Testis (tissue), 5 donors: ENCODE data around the gene WASHC1. TPM values are rescaled to one million over a fixed set of nuclear protein-coding genes. Genes with fewer than 3 reads are reported as not detected.
"Not testable (repeated sequence)": the region's sequence is repeated elsewhere in the genome, so short reads cannot be mapped to it uniquely, and the experiment has no call there.

Source experiments
- DNase-seq: peaks from one replicate; pipeline ENCODE4 v3.0.0-alpha.2; 2019
- H3K27ac ChIP-seq, 2 donors: fragments of 200-600 bp; sonication (generic); one replicate each; pipeline ENCODE4 v1.5.1; 2019
- H3K27me3 ChIP-seq: fragments of 200-600 bp; sonication (generic); one replicate; pipeline ENCODE4 v1.5.1; 2019
- H3K36me3 ChIP-seq: fragments of 200-600 bp; sonication (generic); one replicate; pipeline ENCODE4 v1.5.1; 2017; ENCODE audit warnings: low read depth; ENCODE audit errors: missing control alignments
- H3K4me1 ChIP-seq: fragments of 200-600 bp; sonication (generic); one replicate; pipeline ENCODE4 v1.5.1; 2019
- H3K4me3 ChIP-seq, 2 donors: fragments of 200-600 bp; sonication (generic); one replicate each; pipeline ENCODE4 v1.5.1; 2017 to 2019
- H3K9me3 ChIP-seq: fragments of 200-600 bp; sonication (generic); one replicate; pipeline ENCODE4 v1.5.1; 2017
- WGBS, 2 donors: methylation state at CpG; one replicate each; pipeline ENCODE4 v1.1.5; 2018; 5-methylcytosine and 5-hydroxymethylcytosine counted together
- intact Hi-C: fragments of 100-400 bp; cut with DNase I; formaldehyde crosslinking; loops from one replicate; pipeline ENCODE4 v1.15.1; 2023; ENCODE audit warnings: low total_unique reads
- long read RNA-seq, 2 donors: transcript quantifications; one replicate each; lab custom pipeline, GENCODE V29; 2026
- polyA plus RNA-seq: library from polyadenylated mRNA; stranded (reverse); fragments of 350-450 nt; fragmentation: Illumina TruSeq; extraction: RNeasy Lipid Tissue Mini Kit (QIAGEN cat#74804); gene quantifications from one replicate; pipeline ENCODE4 v1.2.3, GENCODE V29; 2014; ENCODE audit warnings: low read depth, low replicate concordance; ENCODE audit not compliant: insufficient read depth
- total RNA-seq, 2 donors: library from RNA; depleted of rRNA; stranded (reverse); fragments of >200 nt; gene quantifications; one replicate each; pipeline ENCODE4 v1.2.3, GENCODE V29; 2016

Gene WASHC1
- total RNA-seq (10 to 100 TPM in 1 of 2 donors, 1 to 10 TPM in 1; 8.1 to 19.1 TPM), polyA plus RNA-seq (37.2 TPM)
- long read RNA-seq, donor 1, partial matches to known transcripts: 17 of 17 reads
- long read RNA-seq, donor 1, other reads (novel, unspliced or antisense): 0 of 17 reads
- long read RNA-seq, donor 2: 0 reads

DNA sequence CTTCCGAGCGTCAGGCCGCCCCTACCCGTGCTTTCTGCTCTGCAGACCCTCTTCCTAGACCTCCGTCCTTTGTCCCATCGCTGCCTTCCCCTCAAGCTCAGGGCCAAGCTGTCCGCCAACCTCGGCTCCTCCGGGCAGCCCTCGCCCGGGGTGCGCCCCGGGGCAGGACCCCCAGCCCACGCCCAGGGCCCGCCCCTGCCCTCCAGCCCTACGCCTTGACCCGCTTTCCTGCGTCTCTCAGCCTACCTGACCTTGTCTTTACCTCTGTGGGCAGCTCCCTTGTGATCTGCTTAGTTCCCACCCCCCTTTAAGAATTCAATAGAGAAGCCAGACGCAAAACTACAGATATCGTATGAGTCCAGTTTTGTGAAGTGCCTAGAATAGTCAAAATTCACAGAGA, at the start of gene WASHC1:
Gene WASHC1, minus strand, starts transcription at position 101 of the 400 bp plus-strand sequence. CDS start 4,457 bp downstream, outside the sequence.
- DNase-seq, H3K36me3 ChIP-seq, H3K4me1 ChIP-seq, H3K9me3 ChIP-seq, H3K27me3 ChIP-seq, H3K4me3 ChIP-seq, H3K27ac ChIP-seq, intact Hi-C loops: not testable (repeated sequence)
- WGBS, 2 donors: no CpG with 5 or more reads among the region's 20 CpGs

DNA sequence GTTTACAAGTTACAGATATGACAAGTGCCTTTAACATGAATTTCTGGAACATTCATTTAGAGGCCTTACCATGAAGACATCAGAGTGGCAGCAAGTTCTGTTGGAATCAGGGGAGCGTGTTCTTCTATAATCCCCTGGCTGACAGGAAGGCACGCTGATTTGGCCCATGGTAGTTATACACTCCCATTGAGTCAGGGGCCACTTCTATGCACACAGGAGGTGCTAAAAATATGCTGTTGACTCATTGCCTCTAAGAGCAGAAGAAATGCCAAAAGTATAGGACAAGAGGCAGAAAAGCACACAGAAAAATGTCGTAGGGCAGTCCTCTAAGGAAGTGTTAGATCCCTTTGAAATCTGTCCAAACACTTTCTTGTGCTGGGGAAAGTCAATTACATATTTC, 49.1 kb upstream of the WASHC1 start:
- H3K9me3 ChIP-seq, H3K36me3 ChIP-seq, H3K27ac ChIP-seq, intact Hi-C loops, H3K4me3 ChIP-seq, H3K4me1 ChIP-seq, H3K27me3 ChIP-seq, DNase-seq: not testable (repeated sequence)
- 100% methylated on average over 1 of the region's 3 CpGs; no CpG with 5 or more reads in 1 of the 2 donors for WGBS, 2 donors

GRCh38 chr9:76389-76788, 47.1 kb upstream of the WASHC1 start:
- H3K27me3 ChIP-seq, intact Hi-C loops: not testable (repeated sequence)

DNA sequence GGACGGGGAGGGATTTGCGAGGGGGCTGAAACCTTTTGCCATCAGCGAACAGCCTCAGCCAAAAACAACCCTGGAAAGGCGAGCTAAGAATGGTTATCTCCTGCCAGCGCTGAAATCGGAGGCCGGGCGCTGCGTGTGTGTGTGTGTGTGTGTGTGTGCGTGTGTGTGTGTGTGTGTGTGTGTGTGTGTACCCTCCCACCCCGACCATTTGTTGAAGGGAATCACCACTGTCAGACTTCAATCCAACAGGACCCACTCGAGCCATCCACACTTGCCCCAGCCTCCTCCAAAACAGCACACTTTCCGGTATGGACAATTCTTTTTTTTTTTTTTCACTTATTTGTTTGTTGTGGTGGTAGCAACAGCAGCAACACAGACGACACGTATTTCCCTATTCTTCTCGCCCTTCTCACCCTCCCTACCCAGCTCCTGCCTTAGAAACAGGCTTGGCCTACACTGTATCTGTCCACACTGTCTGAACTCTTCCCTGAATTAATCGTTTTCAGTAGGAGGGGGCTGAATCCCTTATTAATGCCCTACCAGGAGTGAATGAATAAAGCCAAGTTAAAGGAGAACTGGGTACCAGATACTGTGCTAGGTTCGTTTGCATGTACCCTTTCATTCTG, 44.8 kb upstream of the WASHC1 start:
- H3K9me3 ChIP-seq, intact Hi-C loops, H3K36me3 ChIP-seq, H3K27ac ChIP-seq, H3K4me1 ChIP-seq, DNase-seq, H3K27me3 ChIP-seq: not testable (repeated sequence)
- 18 to 24% methylated on average over 7 to 18 of the region's 18 CpGs for WGBS, 2 donors
- H3K4me3 ChIP-seq: peak overlapping the region in 1 of 2 donors; percentile 57

More at GRCh38 chr9:76389-76788, 47.1 kb upstream of the WASHC1 start:
- H3K4me3 ChIP-seq, H3K9me3 ChIP-seq, H3K4me1 ChIP-seq, H3K27ac ChIP-seq, H3K36me3 ChIP-seq, DNase-seq: not testable (repeated sequence)
- WGBS, 2 donors: 100% methylated on average over 1 to 3 of the region's 3 CpGs

- DNase-seq: not testable (repeated sequence)
Measured at GRCh38 chr9:73076-73899, 44.0 kb upstream of the WASHC1 start.

DNA sequence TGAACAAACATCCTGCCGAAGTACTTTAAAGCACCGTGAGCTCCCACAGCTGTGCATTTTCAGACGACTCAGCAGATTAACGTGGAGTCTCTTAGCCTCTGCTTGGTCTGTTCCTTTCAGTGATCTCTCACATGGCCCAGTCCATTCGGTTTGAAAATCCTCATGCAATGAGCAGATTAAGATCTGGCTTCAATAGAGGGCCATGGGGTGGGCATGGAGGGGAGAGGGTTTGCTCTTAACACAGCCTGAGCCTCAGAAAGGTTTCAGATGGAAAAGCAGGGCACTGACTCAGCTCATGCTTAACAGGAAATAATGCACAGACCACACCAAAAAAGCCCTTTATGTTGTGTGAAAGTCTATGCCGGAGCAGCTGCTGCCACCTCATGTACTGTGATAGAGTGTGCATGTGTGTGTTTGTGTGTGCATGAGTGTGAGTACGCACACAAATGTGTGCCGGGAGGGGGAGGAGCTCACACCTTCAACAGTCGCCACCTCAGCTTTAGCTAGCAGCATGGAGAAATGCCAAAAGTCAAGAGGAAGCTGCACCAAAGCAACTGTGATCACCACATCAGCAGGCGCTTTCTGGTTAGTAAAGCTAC, 33.9 kb upstream of the WASHC1 start:
- H3K27me3 ChIP-seq, H3K27ac ChIP-seq, H3K36me3 ChIP-seq, H3K4me3 ChIP-seq, H3K9me3 ChIP-seq, H3K4me1 ChIP-seq, DNase-seq, intact Hi-C loops: not testable (repeated sequence)
- 46 to 60% methylated on average over 3 to 8 of the region's 10 CpGs for WGBS, 2 donors

More at GRCh38 chr9:73076-73899, 44.0 kb upstream of the WASHC1 start:
- H3K9me3 ChIP-seq, intact Hi-C loops, H3K27me3 ChIP-seq, H3K27ac ChIP-seq, H3K4me1 ChIP-seq, H3K36me3 ChIP-seq: not testable (repeated sequence)
- H3K4me3 ChIP-seq: peak overlapping the region; percentile 36 to 57
- 0% methylated on average over 31 of the region's 109 CpGs; no CpG with 5 or more reads in 1 of the 2 donors for WGBS, 2 donors

DNA sequence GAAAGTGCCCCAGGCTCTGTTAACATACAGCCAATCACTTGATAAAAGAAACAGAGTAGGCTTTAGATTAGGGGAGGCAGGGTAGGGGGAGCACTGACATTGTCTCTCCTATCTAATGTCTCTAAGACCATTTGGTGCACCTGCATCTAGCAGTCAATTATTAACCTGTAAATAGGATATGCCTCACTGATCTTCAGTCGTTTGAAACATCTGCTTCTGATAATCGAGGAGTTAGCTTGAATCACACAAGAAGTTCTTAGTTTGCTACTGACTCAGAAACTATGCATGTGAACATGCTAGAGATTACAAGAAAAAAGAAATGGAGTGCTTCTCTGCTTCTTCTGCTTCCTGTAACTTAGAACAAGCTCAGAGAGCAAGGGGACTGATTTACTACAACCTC, 23.4 kb upstream of the WASHC1 start:
- DNase-seq, H3K4me3 ChIP-seq, H3K9me3 ChIP-seq, H3K36me3 ChIP-seq, H3K4me1 ChIP-seq, H3K27ac ChIP-seq, intact Hi-C loops, H3K27me3 ChIP-seq: not testable (repeated sequence)
- WGBS, 2 donors: 33 to 43% methylated on average over 2 of the region's 2 CpGs

GRCh38 chr9:48190-48842, 19.1 kb upstream of the WASHC1 start:
- DNase-seq, H3K27ac ChIP-seq, H3K4me1 ChIP-seq, H3K9me3 ChIP-seq, H3K27me3 ChIP-seq, H3K4me3 ChIP-seq, H3K36me3 ChIP-seq, intact Hi-C loops: not testable (repeated sequence)
- WGBS, 2 donors: 66 to 73% methylated on average over 4 to 5 of the region's 5 CpGs

- H3K27ac ChIP-seq, intact Hi-C loops, H3K27me3 ChIP-seq, DNase-seq, H3K36me3 ChIP-seq, H3K4me1 ChIP-seq, H3K4me3 ChIP-seq, H3K9me3 ChIP-seq: not testable (repeated sequence)
- WGBS, 2 donors: 76 to 97% methylated on average over 5 of the region's 12 CpGs
Measured at GRCh38 chr9:46639-47271, 17.5 kb upstream of the WASHC1 start.

GRCh38 chr9:46164-46563, 16.9 kb upstream of the WASHC1 start:
- intact Hi-C loops, H3K36me3 ChIP-seq, DNase-seq, H3K4me3 ChIP-seq, H3K9me3 ChIP-seq, H3K27me3 ChIP-seq, H3K4me1 ChIP-seq, H3K27ac ChIP-seq: not testable (repeated sequence)
- WGBS, 2 donors: 47 to 67% methylated on average over 5 to 6 of the region's 6 CpGs
